Mesenchymal stem cell (in vitro differentiated cells and primary cell): ENCODE data around the gene PACRGL.

ENCODE experiments used
- DNase-seq: peaks from one replicate; pipeline ENCODE4 v3.0.0-alpha.2; 2013
- H2AFZ ChIP-seq: one replicate; pipeline ENCODE4 v1.6.1; 2013; ENCODE audit warnings: low read depth, mild to moderate bottlenecking, control low read depth, inconsistent platforms, low read length, moderate library complexity
- H2AK5ac ChIP-seq: 2 replicates; pipeline ENCODE4 v1.6.1; 2013; ENCODE audit warnings: low read length, moderate library complexity, mild to moderate bottlenecking, inconsistent platforms; ENCODE audit not compliant: severe bottlenecking
- H2BK120ac ChIP-seq: one replicate; pipeline ENCODE4 v1.6.1; 2013; ENCODE audit warnings: low read depth, mild to moderate bottlenecking, inconsistent platforms, low read length, moderate library complexity
- H2BK12ac ChIP-seq, 2 experiments: one replicate each; pipeline ENCODE4 v1.6.1; 2013; ENCODE audit warnings: inconsistent platforms in 2 of 2, low read length in 2 of 2, mild to moderate bottlenecking in 2 of 2, moderate library complexity in 2 of 2, control low read depth in 1 of 2
- H2BK15ac ChIP-seq: one replicate; pipeline ENCODE4 v1.6.1; 2013; ENCODE audit warnings: mild to moderate bottlenecking, low read depth, inconsistent platforms; ENCODE audit not compliant: poor library complexity, severe bottlenecking
- H2BK5ac ChIP-seq: 2 replicates; pipeline ENCODE4 v1.6.1; 2013; ENCODE audit warnings: low read depth, mild to moderate bottlenecking, low read length, control low read depth, inconsistent platforms; ENCODE audit not compliant: poor library complexity, severe bottlenecking
- H3K14ac ChIP-seq, 2 experiments: one replicate each; pipeline ENCODE4 v1.6.1; 2013; ENCODE audit warnings: inconsistent platforms in 2 of 2, low read length in 2 of 2, control low read depth in 1 of 2, mild to moderate bottlenecking in 1 of 2, moderate library complexity in 1 of 2
- H3K18ac ChIP-seq, 2 experiments: one replicate each; pipeline ENCODE4 v1.6.1; 2013; ENCODE audit warnings: inconsistent platforms in 2 of 2, low read length in 2 of 2, control low read depth in 1 of 2, low read depth in 1 of 2, mild to moderate bottlenecking in 1 of 2
- H3K23ac ChIP-seq, 2 experiments: one replicate each; pipeline ENCODE4 v1.6.1; 2013; ENCODE audit warnings: inconsistent platforms in 2 of 2, low read length in 2 of 2, mild to moderate bottlenecking in 2 of 2, moderate library complexity in 2 of 2, control low read depth in 1 of 2
- H3K27ac ChIP-seq: 2 replicates; pipeline ENCODE4 v1.5.1; 2013; ENCODE audit warnings: mild to moderate bottlenecking, moderate library complexity, low read length, control low read depth, inconsistent platforms; ENCODE audit not compliant: poor library complexity, severe bottlenecking
- H3K27me3 ChIP-seq, 2 experiments: 2 replicates each; pipeline versions ENCODE4 v1.6.1 to v1.7.0; 2013; ENCODE audit warnings: low read length in 2 of 2, mild to moderate bottlenecking in 2 of 2, moderate library complexity in 2 of 2, control low read depth in 1 of 2, inconsistent platforms in 1 of 2; ENCODE audit not compliant: control insufficient read depth in 1 of 2, insufficient read depth in 1 of 2
- H3K36me3 ChIP-seq, 2 experiments: 2 replicates each; pipeline versions ENCODE4 v1.6.1 to v1.7.0; 2013; ENCODE audit warnings: low read length in 2 of 2, control low read depth in 1 of 2, inconsistent platforms in 1 of 2, low read depth in 1 of 2, mild to moderate bottlenecking in 1 of 2; ENCODE audit not compliant: insufficient read depth in 2 of 2, control insufficient read depth in 1 of 2
- H3K4ac ChIP-seq, 2 experiments: one replicate each; pipeline ENCODE4 v1.6.1; 2013; ENCODE audit warnings: inconsistent platforms in 2 of 2, low read length in 2 of 2, mild to moderate bottlenecking in 2 of 2, moderate library complexity in 2 of 2, control low read depth in 1 of 2, low read depth in 1 of 2
- H3K4me1 ChIP-seq: 2 replicates; pipeline ENCODE4 v1.6.1; 2013; ENCODE audit warnings: low read depth, low read length, control low read depth; ENCODE audit not compliant: control insufficient read depth, insufficient read depth
- H3K4me2 ChIP-seq: 2 replicates; pipeline ENCODE4 v1.6.1; 2013; ENCODE audit warnings: low read length, mild to moderate bottlenecking, inconsistent platforms; ENCODE audit not compliant: poor library complexity, severe bottlenecking
- H3K4me3 ChIP-seq, 2 experiments: 2 replicates each; pipeline versions ENCODE4 v1.5.1 to v1.7.0; 2013; ENCODE audit warnings: low read length in 2 of 2, mild to moderate bottlenecking in 2 of 2, control low read depth in 1 of 2, low read depth in 1 of 2; ENCODE audit not compliant: insufficient read depth in 1 of 2
- H3K79me1 ChIP-seq: replicated peaks from 2 replicates; pipeline ENCODE4 v1.6.1; 2013; ENCODE audit warnings: mild to moderate bottlenecking, control low read depth, low read length, inconsistent platforms; ENCODE audit not compliant: poor library complexity, severe bottlenecking
- H3K9ac ChIP-seq: 2 replicates; pipeline ENCODE4 v1.7.0; 2013; ENCODE audit warnings: mild to moderate bottlenecking, low read length, moderate library complexity
- H3K9me3 ChIP-seq: 2 replicates; pipeline ENCODE4 v1.7.0; 2013; ENCODE audit warnings: mild to moderate bottlenecking, low read length; ENCODE audit not compliant: control insufficient read depth
- H4K8ac ChIP-seq: one replicate; pipeline ENCODE4 v1.6.1; 2013; ENCODE audit warnings: inconsistent platforms, mild to moderate bottlenecking, low read length, moderate library complexity
- H4K91ac ChIP-seq: one replicate; pipeline ENCODE4 v1.6.1; 2013; ENCODE audit warnings: mild to moderate bottlenecking, low read length, inconsistent platforms
- WGBS: methylation state at CpG from one replicate; pipeline ENCODE4 v1.1.7; 2013; ENCODE audit warnings: mixed read lengths; 5-methylcytosine and 5-hydroxymethylcytosine counted together

PACRGL gene

GRCh38 chr4:20761382-20761781 lies 61.1 kb downstream of the PACRGL start:
- Histone ChIP-seq H2BK120ac (no peak overlapping the region), H4K8ac (no peak overlapping the region), H3K4me1 (peaks cover 2% of the 10 kb centered on the region), H3K23ac (no peak overlapping the region), H3K18ac (no peak overlapping the region), H3K4me2 (no peak overlapping the region), H3K27me3 (no peaks in the 10 kb centered on the region), H3K36me3 (no peaks in the 10 kb centered on the region), H2AFZ (no peak overlapping the region), H3K9me3 (no peaks in the 10 kb centered on the region), H3K4me3 (no peak overlapping the region), H2BK15ac (no peak overlapping the region), H2BK5ac (no peak overlapping the region), H2BK12ac (no peak overlapping the region), H3K4ac (no peak overlapping the region), H2AK5ac (no peak overlapping the region), H3K9ac (no peak overlapping the region), H4K91ac (no peak overlapping the region), H3K79me1 (no peaks in the 10 kb centered on the region), H3K14ac (no peak overlapping the region), H3K27ac (no peak overlapping the region)
- DNase-seq, result no peak

DNA sequence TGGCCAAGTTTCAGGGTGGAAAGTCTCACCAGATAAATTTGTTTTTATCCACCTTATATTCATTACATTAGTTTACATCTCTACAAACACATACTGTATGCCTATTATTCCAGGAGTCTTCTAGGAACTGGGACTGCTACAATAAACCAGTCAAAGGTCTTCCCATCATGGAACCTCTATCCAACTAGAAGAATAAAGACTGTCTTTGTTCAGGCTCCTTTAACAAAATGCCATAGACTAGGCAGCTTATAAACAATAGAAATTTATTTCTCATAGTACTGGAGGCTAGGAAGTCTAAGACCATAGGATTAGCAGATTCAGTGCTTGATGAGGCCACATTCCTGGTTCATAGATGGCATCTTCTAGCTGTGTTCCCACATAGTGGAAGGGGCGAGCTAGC lies 61.6 kb downstream of the PACRGL start:
- H3K9me3 ChIP-seq, result no peaks in the 10 kb centered on the region
- no peak overlapping the region for H2BK5ac ChIP-seq
- H4K91ac ChIP-seq, result no peak overlapping the region
- H3K18ac ChIP-seq, result no peak overlapping the region
- no peaks in the 10 kb centered on the region for H3K79me1 ChIP-seq
- no peak overlapping the region for H3K4ac ChIP-seq
- H3K27ac ChIP-seq, result no peak overlapping the region
- H2AFZ ChIP-seq, result no peak overlapping the region
- H2BK120ac ChIP-seq, result no peak overlapping the region
- no peak overlapping the region for H3K4me3 ChIP-seq
- no peak overlapping the region for H3K4me2 ChIP-seq
- H3K4me1 ChIP-seq, result peaks cover 2% of the 10 kb centered on the region
- no peak overlapping the region for H3K9ac ChIP-seq
- H2BK15ac ChIP-seq, result no peak overlapping the region
- WGBS, result no CpG with 5 or more reads among the region's 1 CpG
- H3K23ac ChIP-seq, result no peak overlapping the region
- H3K14ac ChIP-seq, result no peak overlapping the region
- no peak overlapping the region for H2AK5ac ChIP-seq
- no peak for DNase-seq
- no peaks in the 10 kb centered on the region for H3K36me3 ChIP-seq
- no peak overlapping the region for H4K8ac ChIP-seq
- no peaks in the 10 kb centered on the region for H3K27me3 ChIP-seq
- no peak overlapping the region for H2BK12ac ChIP-seq

DNA sequence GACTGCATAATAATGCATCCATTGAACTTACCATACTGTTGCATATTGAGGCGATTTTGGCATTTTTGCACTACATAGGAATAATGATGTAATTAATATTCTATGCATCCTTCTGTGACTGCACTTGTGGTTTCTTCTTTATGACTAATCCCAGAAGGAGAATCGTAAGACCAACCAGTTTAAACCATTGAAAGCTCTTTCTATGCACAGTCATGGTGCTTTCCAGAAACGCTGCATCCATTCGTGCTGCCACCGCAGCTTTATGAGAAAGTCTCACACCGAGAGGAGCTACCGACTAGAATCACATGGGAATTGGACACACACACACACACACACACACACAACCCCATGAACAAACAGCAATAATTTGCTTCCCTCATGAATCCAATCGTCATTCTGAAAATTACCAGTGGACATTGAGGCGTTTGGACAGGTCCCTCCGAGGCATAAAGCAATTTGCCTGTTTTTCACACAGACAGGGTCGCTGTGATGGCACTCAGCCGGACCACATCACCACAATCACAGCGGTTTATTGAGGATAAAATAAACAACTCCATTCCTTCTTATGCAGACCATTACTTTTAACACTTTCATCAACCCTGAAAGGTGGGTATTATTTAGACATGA lies 64.2 kb downstream of the PACRGL start:
- no peak overlapping the region for H3K27ac ChIP-seq
- H3K27me3 ChIP-seq, result no peaks in the 10 kb centered on the region
- H3K23ac ChIP-seq, result no peak overlapping the region
- H3K79me1 ChIP-seq, result no peaks in the 10 kb centered on the region
- no peak overlapping the region for H2AFZ ChIP-seq
- no peak overlapping the region for H2BK15ac ChIP-seq
- H2BK120ac ChIP-seq, result no peak overlapping the region
- H3K4me2 ChIP-seq, result no peak overlapping the region
- peak; percentile 19 for DNase-seq
- H3K4ac ChIP-seq, result no peak overlapping the region
- H3K18ac ChIP-seq, result no peak overlapping the region
- H4K8ac ChIP-seq, result no peak overlapping the region
- peaks cover 2% of the 10 kb centered on the region for H3K4me1 ChIP-seq
- H3K36me3 ChIP-seq, result no peaks in the 10 kb centered on the region
- H2BK5ac ChIP-seq, result no peak overlapping the region
- H2BK12ac ChIP-seq, result no peak overlapping the region
- WGBS, result 73% methylated on average over 11 of the region's 13 CpGs
- no peaks in the 10 kb centered on the region for H3K9me3 ChIP-seq
- no peak overlapping the region for H3K4me3 ChIP-seq
- H3K14ac ChIP-seq, result peak overlapping the region in 1 of 2 experiments; percentile 26
- H4K91ac ChIP-seq, result no peak overlapping the region
- H3K9ac ChIP-seq, result no peak overlapping the region
- H2AK5ac ChIP-seq, result no peak overlapping the region

DNA sequence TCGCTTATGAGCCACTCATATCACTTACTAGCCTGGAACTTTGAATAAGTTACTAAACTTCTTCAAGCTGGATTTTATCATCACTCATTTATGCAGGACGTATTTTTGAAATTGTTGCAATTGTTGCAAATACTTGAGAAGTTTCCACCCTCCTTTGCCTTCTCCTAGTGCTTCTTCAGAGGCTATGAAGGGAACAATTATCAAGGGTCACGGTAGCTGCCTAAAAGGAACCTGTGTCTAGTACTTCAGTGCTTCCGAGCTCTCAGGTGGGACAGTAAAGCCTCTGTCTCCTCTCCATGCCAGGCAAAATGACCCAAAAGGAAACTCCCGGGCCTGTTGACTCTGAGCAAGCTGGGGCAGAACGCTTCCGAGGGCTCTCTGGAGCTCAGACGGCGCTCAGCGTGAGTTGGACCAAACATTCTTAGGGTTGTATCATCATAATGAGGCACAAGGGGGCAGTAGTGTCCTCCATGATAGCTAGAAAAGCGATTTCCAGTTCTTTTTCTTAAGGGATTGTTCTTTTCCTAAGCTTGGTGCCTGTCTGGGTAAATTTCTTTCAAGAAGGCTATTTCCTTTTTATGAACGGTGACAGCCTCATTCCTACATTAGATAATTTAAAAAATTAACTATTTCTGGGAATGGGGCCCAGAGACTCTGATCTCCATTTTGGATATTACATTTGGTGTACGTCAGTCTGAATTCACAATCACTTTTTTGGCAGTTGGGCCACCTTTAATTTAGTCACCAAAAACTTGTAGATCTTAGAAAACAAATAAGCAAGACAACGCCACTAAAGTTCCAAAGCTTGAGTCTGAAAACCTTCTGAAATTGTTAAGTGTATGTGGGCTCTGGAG lies 73.1 kb downstream of the PACRGL start:
- Histone ChIP-seq H3K9me3 (no peaks in the 10 kb centered on the region), H2AFZ (no peak overlapping the region), H3K27me3 (peaks cover 3% of the 10 kb centered on the region in 2 experiments), H2BK120ac (no peak overlapping the region), H4K91ac (no peak overlapping the region), H3K4me3 (no peak overlapping the region), H3K9ac (peak overlapping the region; percentile 56), H4K8ac (no peak overlapping the region), H3K4me2 (peak overlapping the region; percentile 17), H3K79me1 (no peaks in the 10 kb centered on the region), H2AK5ac (no peak overlapping the region), H3K14ac (no peak overlapping the region), H2BK12ac (peak overlapping the region in 1 of 2 experiments; percentile 15), H3K18ac (no peak overlapping the region), H2BK15ac (no peak overlapping the region), H3K4me1 (no peaks in the 10 kb centered on the region), H3K23ac (no peak overlapping the region), H3K4ac (no peak overlapping the region), H2BK5ac (no peak overlapping the region), H3K27ac (no peak overlapping the region), H3K36me3 (no peaks in the 10 kb centered on the region)
- WGBS, result 42% methylated on average over 12 of the region's 14 CpGs
- peak; percentile 65 for DNase-seq
